IPS-18a (cell line): ENCODE data around the gene EZR.
A peak's percentile ranks its signal among the peaks of the same experiment; 100 is the strongest.
"Not testable (repeated sequence)": the region's sequence is repeated elsewhere in the genome, so short reads cannot be mapped to it uniquely, and the experiment has no call there.

ENCODE experiments used
- H3K27ac ChIP-seq: one replicate; pipeline ENCODE4 v1.5.1; 2013; ENCODE audit warnings: low read length
- H3K27me3 ChIP-seq: one replicate; pipeline ENCODE4 v1.6.1; 2013; ENCODE audit warnings: mild to moderate bottlenecking, low read length; ENCODE audit not compliant: control insufficient read depth, insufficient read depth
- H3K36me3 ChIP-seq: one replicate; pipeline ENCODE4 v1.6.1; 2013; ENCODE audit warnings: low read depth, low read length; ENCODE audit not compliant: control insufficient read depth
- H3K4me1 ChIP-seq: one replicate; pipeline ENCODE4 v1.6.1; 2013; ENCODE audit warnings: low read depth, low read length; ENCODE audit not compliant: control insufficient read depth
- H3K4me3 ChIP-seq: one replicate; pipeline ENCODE4 v1.5.1; 2013; ENCODE audit warnings: low read length
- H3K9ac ChIP-seq: one replicate; pipeline ENCODE4 v1.6.1; 2013; ENCODE audit warnings: mild to moderate bottlenecking, low read length, moderate library complexity
- H3K9me3 ChIP-seq: one replicate; pipeline ENCODE4 v1.6.1; 2013; ENCODE audit warnings: low read depth, low read length; ENCODE audit not compliant: control insufficient read depth

EZR gene

GRCh38 chr6:158826819-158827501, 7.8 kb upstream of the EZR start:
- H3K9me3 ChIP-seq = no peaks in the 10 kb centered on the region
- no peaks in the 10 kb centered on the region for H3K36me3 ChIP-seq
- H3K9ac ChIP-seq = no peak overlapping the region
- no peaks in the 10 kb centered on the region for H3K4me1 ChIP-seq
- H3K27me3 ChIP-seq = no peaks in the 10 kb centered on the region
- H3K4me3 ChIP-seq = no peak overlapping the region
- no peak overlapping the region for H3K27ac ChIP-seq

GRCh38 chr6:158825951-158826306, 6.8 kb upstream of the EZR start:
- H3K9ac ChIP-seq = no peak overlapping the region
- no peak overlapping the region for H3K4me3 ChIP-seq

DNA sequence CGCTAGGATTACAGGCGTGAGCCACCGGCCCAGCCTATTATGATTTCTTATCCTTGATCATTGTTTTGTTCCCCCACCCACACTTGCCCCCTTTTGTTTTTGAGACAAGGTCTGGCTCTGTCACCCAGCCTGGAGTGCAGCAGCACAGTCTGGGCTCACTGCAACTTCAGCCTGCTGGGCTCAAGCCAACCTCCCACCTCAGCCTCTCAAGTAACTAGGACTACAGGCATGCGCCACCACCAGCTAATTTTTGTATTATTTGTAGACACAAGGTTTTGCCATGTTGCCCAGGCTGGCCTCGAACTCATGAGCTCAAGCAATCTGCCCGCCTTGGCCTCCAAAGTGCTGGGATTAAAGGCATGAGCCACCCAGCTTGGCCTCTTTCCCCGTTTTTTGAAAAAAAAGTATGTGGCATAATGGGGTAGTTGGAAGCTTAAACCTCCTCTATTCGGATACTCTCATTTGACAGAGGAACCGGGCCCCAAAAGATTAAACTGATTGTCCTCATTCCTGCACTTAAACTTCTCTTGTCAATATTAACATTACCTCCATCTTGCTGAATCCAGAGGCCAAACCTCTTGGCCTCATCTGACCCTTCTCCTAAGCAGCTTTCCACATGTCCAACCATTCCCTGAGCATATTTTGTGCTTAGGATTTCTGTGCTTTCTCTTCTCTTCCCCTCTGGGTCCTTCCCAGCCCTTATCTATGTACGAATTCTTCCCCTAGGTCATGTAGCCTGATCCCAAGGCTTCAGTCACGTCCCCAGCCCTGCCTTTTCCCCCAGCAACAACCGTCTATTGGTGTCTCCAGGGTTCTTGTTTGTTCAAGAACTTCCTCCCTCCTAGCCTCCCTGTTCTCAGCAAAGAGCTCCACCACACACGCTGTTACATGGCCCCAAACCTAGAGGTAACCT, 6.1 kb upstream of the EZR start:
- H3K4me1 ChIP-seq = no peaks in the 10 kb centered on the region
- no peak overlapping the region for H3K4me3 ChIP-seq
- H3K9ac ChIP-seq = no peak overlapping the region
- no peak overlapping the region for H3K27ac ChIP-seq
- H3K27me3 ChIP-seq = peaks cover 2% of the 10 kb centered on the region
- H3K36me3 ChIP-seq = no peaks in the 10 kb centered on the region
- no peaks in the 10 kb centered on the region for H3K9me3 ChIP-seq

More at GRCh38 chr6:158825951-158826306, 6.8 kb upstream of the EZR start:
- Histone ChIP-seq H3K36me3 (no peaks in the 10 kb centered on the region), H3K4me1 (no peaks in the 10 kb centered on the region), H3K27ac (no peak overlapping the region), H3K9me3 (no peaks in the 10 kb centered on the region), H3K27me3 (no peaks in the 10 kb centered on the region)

DNA sequence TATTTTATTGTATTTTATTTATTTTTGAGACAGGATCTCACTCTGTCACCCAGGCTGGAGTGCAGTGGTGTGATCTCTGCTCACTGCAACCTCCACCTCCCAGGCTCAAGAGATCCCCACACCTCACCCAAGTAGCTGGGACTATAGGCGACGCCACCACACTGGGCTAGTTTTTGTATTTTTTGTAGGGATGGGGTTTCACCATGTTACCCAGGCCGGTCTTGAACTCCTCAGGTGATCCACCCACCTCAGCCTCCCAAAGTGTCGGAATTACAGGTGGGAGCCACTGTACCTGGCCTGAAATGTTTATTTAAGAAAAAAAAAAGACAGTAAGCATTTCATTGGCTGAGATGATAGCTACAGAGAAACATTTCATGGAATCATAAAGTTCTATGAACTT, 4.4 kb upstream of the EZR start:
- H3K36me3 ChIP-seq, H3K9ac ChIP-seq, H3K4me3 ChIP-seq, H3K27me3 ChIP-seq, H3K27ac ChIP-seq, H3K9me3 ChIP-seq, H3K4me1 ChIP-seq: not testable (repeated sequence)

DNA sequence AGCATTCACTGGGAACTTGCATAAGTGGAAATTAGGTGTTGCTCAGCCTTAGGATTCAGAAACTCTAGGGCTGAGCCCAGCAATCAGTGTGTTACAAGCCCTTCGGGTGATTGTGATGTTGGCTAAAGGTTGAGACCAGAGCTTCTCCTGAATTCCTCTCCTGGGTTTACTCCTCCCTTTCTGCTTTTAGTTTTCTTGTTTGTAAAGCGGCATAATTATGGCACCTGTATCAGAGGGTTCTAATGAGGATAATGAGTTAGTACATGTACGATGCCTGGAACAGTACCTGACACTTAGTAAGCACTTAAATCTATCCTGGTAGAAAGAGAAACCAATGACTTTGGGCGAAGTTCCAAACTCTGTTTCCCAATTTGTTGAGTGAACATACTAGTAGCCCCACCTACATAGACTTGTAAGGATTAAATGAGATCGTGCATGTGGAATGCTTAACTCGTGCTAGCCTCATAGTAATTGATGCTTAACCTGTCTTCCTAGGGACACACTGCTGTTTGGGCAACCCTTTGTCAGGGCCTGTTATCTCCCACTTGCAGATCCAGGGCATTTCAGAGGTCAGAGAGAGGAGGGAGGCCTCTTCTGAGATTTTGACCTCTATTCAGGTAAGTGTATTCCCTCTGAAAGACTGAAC, 932 bp upstream of the EZR start:
- H3K9ac ChIP-seq = no peak overlapping the region
- H3K4me3 ChIP-seq = no peak overlapping the region
- H3K4me1 ChIP-seq = peaks cover 18% of the 10 kb centered on the region
- peaks cover 18% of the 10 kb centered on the region for H3K36me3 ChIP-seq
- no peaks in the 10 kb centered on the region for H3K9me3 ChIP-seq
- peaks cover 10% of the 10 kb centered on the region for H3K27me3 ChIP-seq
- H3K27ac ChIP-seq = no peak overlapping the region

GRCh38 chr6:158818581-158819212, 471 bp downstream of the EZR start:
- H3K27me3 ChIP-seq = peaks cover 10% of the 10 kb centered on the region
- H3K36me3 ChIP-seq = peaks cover 32% of the 10 kb centered on the region
- H3K4me1 ChIP-seq = peaks cover 21% of the 10 kb centered on the region
- H3K27ac ChIP-seq = no peak overlapping the region
- no peaks in the 10 kb centered on the region for H3K9me3 ChIP-seq
- H3K9ac ChIP-seq = peak overlapping the region; percentile 28
- peak overlapping the region; percentile 72 for H3K4me3 ChIP-seq

GRCh38 chr6:158817728-158818580, 1.2 kb downstream of the EZR start:
- H3K27ac ChIP-seq = no peak overlapping the region
- peak overlapping the region; percentile 52 for H3K9ac ChIP-seq
- H3K27me3 ChIP-seq = peaks cover 10% of the 10 kb centered on the region
- H3K36me3 ChIP-seq = peaks cover 39% of the 10 kb centered on the region
- no peaks in the 10 kb centered on the region for H3K9me3 ChIP-seq
- H3K4me1 ChIP-seq = peaks cover 23% of the 10 kb centered on the region
- peak overlapping the region; percentile 72 for H3K4me3 ChIP-seq

DNA sequence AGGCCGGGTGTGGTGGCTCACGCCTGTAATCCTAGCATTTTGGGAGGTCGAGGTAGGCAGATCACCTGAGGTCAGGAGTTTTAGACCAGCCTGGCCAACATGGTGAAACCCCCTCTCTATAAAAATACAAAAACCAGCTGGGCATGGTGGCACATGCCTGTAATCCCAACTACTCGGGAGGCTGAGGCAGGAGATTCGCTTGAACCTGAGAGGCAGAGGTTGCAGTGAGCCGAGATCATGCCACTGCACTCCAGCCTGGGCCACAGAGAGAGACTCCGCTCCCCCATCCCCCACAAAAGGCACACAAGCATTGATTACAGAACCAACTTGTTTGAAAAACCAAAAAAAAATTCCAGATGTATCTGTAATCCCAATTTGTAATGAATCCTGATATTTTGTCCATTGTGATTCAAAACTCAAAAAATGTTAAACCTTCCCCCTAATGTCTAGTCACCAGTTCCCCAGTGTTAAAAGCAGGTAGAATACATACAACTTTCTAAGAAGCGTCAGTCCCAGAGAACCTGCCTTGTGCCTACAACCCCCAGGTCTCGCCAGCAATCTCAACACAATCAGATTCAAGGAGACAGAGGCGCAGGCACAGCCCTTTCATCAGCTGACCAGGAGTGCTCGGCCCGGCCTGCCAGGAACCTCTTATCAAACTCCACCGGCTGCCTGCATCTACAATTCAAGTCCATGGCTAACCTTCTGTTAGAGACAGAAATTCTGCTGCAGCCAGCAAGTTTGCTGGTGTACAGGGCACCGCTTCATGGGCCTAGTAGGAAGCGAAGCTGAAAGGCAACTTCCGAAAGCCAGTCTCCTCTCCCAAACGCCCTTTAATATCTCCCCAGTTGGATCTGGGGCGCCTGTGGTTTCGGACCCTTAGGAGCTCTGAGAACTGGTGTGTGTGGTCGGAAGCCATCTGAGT, 2.1 kb downstream of the EZR start:
- H3K27ac ChIP-seq = no peak overlapping the region
- H3K4me1 ChIP-seq = peaks cover 31% of the 10 kb centered on the region
- H3K36me3 ChIP-seq = peaks cover 48% of the 10 kb centered on the region
- H3K27me3 ChIP-seq = peaks cover 10% of the 10 kb centered on the region
- H3K4me3 ChIP-seq = peak overlapping the region; percentile 72
- peak overlapping the region; percentile 52 for H3K9ac ChIP-seq
- H3K9me3 ChIP-seq = no peaks in the 10 kb centered on the region

DNA sequence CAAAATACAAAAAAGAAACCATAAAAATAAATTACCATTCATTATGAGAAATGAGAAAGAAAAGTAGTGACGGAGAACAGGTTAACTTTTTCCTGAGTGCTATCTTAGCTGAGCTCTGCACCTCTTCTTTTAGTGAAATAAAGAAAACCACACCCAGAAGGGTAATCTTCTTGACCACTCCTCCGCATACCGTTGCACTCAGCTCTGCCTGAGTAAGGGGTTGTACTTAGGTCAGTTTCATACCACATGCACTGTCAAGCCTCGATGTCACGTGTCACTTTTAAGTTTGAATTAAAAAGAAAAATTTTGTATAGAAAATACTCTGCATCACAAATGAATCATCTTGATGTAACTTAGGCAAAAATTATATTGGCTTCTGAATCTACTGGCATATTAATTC, 2.8 kb downstream of the EZR start:
- H3K27me3 ChIP-seq = peaks cover 10% of the 10 kb centered on the region
- H3K4me1 ChIP-seq = peaks cover 34% of the 10 kb centered on the region
- peak overlapping the region; percentile 72 for H3K4me3 ChIP-seq
- H3K27ac ChIP-seq = no peak overlapping the region
- H3K9me3 ChIP-seq = no peaks in the 10 kb centered on the region
- H3K9ac ChIP-seq = no peak overlapping the region
- peaks cover 49% of the 10 kb centered on the region for H3K36me3 ChIP-seq

DNA sequence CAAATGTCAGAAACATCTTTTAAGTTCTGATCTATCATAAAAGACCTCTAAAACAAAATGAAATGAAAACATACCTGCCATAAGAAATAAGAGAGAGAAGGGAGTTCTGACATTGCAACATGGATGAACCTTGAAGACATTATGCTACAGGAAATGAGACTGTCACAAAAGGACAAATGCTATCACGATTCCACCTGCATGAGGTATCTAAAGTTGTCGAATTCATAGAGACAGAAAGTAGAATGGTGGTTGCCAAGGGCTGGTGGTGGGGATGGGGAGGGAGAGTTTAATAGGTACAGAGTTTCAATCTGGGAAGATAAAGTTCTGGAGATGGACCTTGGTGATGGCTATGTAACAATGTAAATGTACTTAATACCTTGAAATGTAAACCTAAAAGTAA, 3.3 kb downstream of the EZR start:
- peak overlapping the region; percentile 72 for H3K4me3 ChIP-seq
- H3K9ac ChIP-seq = no peak overlapping the region
- no peaks in the 10 kb centered on the region for H3K9me3 ChIP-seq
- peaks cover 34% of the 10 kb centered on the region for H3K4me1 ChIP-seq
- no peak overlapping the region for H3K27ac ChIP-seq
- H3K27me3 ChIP-seq = peaks cover 10% of the 10 kb centered on the region
- peaks cover 51% of the 10 kb centered on the region for H3K36me3 ChIP-seq
